NCI-H345 treated with DMSO at 0.1 percent for 48 hours (cell line): ENCODE data around the gene MEGF11.
A peak's percentile ranks its signal among the peaks of the same experiment; 100 is the strongest.
"Not testable (repeated sequence)": the region's sequence is repeated elsewhere in the genome, so short reads cannot be mapped to it uniquely, and the experiment has no call there.

Experiments used
- DNase-seq: peaks from one replicate; lab custom pipeline; 2025; ENCODE audit not compliant: unreplicated experiment; lab: John Stamatoyannopoulos, UW

Gene MEGF11

DNA sequence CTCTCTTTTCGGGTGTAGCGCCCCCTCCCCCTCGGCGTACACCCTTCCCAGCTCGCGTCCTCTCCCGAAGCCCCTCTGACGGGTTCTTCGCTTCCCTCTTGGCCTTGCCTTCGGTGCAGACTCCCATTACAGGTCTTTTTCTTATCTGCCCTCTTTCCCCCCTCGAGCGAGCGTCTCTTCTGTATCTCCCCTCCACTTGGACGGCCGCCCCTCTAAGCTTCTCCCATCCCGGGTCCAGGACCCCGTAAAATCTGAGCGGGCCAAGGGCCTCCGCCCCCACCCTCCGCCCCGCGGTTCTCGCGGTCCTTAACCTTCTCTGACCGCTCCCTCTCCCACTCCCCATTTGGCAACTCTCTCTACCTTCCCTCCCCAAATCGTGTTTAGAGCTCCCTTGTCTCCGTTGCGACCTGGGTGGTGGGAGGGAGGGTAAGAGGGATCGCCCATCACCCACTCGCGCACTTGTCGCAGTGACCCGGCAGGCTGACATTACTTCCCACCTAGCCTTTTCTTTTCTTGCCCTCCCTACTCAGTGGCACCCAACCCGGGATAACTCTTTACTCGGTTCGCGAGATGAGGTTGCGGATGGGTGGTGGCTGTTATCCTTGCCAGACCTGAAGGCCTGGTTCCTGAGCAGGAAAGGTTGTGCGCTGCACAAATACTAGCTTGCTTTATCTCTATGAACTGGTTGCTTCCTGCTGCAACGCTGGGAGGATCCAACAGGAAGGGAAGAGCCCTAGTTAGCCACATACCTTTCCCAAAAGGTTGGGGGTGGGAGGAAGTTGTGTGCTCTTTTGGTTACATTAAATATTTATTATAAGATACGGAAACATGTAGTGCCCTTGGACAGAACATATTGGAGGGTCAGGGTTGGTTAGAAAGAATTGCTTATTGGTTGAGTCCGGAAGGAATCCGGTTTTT, 383.3 kb downstream of the MEGF11 start:
- DNase-seq, result no peak

DNA sequence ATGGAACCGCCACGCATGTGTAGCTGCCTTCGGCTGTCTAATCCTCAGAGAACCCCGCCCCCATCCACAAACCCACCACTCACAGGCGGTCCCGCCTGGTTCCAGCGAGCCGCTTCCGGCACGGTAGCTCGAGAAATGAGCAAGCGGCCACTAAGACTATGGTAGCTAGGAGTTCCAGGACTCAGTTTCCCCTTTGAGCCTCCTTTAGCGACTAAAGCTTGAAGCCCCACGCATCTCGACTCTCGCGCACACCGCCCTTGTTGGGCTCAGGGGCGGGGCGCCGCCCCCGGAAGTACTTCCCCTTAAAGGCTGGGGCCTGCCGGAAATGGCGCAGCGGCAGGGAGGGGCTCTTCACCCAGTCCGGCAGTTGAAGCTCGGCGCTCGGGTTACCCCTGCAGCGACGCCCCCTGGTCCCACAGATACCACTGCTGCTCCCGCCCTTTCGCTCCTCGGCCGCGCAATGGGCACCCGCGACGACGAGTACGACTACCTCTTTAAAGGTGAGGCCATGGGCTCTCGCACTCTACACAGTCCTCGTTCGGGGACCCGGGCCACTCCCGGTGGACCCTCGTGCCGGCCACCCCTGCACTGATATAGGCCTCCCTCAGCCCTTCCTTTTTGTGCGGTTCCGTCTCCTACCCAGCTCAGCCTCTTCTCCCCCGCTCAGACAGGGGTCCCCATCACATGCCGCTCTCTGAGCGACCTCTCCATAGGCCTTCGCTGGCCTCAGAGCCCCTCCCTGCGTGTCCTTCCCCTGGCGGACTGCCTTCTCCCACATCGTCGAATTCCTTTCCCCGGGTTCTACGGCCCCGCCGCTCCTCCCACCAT, 384.2 kb downstream of the MEGF11 start, which contains the start of gene RAB11A:
RAB11A (plus strand) TSS at position 366 of the 828 bp plus-strand sequence; CDS start at position 461, 95 bp downstream.
- DNase-seq, result peak; percentile 81

DNA sequence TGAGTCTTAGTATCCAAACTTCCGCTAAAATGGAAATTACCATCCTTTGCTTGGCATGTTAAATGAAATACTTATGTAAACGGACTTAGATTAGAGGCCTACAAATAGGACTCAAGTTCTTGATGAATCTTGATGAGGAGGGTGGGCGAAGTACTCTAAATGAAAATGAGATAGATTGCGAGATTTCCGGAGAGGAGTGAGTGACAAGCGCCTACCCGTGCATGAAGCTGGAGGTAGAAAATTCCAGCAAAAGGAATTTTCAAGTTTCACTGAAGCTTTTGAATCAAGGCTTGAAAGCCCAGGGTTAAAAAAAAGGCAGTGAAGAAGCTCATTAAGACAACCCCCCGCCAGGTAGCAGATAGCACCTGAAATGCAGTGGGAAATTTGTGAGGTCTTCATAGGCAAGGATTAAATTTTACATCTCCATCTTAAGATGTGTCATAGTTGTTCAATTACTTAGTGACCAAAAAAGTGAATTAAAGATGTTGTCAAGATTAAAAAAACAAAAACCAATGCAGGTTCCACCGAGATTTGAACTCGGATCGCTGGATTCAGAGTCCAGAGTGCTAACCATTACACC, 384.9 kb downstream of the MEGF11 start:
- no peak for DNase-seq

DNA sequence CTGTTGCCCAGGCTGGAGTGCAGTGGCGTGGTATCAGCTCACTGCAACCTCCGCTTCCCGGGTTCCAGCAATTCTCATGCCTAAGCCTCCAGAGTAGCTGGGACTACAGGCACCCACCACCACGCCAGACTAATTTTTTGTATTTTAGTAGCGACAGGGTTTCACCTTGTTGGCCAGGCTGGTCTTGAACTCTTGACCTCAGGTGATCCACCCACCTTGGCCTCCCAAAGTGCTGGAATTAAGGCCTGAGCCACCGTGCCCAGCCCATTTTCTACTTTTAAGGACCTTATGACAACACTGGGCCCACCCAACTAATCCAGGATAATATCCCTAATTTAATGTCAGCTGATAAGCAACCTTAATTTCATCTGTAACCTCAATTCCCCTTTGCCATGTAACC, 385.6 kb downstream of the MEGF11 start:
- not testable (repeated sequence) for DNase-seq

DNA sequence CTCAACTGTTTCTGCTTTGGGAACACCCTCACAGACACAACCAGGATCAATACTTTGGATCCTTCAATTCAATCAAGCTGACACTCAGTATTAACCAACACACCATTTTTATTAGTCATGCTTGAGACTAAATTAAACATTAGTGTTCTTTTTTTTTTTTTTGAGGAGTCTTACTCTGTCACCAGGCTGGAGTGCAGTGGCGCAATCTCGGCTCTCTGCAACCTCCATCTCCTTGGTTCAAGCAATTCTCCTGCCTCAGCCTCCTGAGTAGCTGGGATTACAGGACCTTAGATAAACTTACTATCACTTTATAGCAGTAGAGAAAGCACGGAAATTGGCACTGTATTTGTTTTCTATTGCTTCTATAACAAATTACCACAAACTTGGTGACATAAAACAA, 386.3 kb downstream of the MEGF11 start:
- DNase-seq, result no peak

DNA sequence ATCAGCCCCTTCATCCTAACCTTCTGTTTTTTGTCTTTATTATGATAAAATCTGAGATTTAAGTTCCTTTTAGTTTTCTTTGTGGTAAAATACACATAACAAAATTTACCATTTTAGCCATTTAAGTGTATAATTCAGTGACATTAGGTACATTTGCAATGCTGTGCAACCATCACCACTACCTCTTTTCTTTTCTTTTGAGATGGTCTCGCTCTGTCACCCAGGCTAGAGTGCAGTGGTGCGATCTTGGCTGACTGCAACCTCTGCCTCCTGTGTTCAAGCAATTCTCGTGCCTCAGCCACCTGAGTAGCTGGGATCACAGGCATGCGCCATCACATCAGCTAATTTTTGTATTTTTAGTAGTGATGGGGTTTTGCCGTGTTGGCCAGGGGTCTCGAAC, 390.4 kb downstream of the MEGF11 start:
- DNase-seq, result no peak

DNA sequence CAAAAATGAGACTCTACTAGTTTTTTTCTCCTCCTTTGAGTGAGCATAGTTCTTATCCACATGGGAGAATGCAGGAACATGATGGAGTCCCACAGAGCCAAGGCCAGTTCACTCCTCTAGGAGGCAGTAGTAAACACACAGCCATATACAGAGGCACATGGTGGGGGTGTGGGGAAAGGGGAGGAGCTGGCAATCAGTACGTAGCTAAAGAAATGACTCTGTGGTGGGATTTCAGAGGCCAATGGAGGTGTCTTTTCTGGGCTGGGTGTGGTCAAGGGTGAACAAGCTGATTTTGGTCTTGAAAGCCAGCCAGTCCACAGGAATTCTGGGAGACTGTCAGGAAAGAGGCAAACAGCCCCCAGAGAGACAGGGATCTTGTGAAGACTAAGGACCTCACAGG, 390.9 kb downstream of the MEGF11 start:
- no peak for DNase-seq

DNA sequence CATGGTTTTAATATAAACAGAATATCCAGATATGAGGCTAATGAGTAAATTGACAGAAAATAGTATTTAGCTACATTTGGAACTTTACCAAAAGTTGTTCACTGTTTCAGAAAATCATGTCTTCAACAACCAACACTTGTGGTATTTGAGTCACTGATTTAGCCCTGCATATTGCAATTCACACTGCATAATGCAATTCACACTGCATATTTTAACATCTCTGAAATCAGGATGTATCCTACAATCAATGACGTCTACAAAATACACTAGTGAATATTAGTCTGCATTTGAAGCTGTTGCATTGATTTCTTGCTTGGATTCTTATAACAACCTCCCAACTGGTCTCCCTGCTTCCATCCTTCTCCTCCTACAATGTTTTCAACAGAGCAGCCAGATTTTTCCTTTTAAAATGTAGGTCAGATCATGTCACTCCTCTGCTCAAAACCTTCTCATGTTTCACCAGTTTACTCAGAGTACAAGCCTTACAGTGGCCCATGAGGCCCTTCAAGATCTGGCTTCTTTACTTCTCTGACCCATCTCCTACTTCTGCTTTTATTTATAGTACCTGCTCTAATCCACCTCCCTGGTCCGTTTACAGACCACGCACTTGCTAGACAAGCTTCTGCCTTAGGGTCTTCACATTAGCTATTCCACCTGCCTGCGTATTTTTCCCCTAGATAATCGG, 395.7 kb downstream of the MEGF11 start:
- no peak for DNase-seq

DNA sequence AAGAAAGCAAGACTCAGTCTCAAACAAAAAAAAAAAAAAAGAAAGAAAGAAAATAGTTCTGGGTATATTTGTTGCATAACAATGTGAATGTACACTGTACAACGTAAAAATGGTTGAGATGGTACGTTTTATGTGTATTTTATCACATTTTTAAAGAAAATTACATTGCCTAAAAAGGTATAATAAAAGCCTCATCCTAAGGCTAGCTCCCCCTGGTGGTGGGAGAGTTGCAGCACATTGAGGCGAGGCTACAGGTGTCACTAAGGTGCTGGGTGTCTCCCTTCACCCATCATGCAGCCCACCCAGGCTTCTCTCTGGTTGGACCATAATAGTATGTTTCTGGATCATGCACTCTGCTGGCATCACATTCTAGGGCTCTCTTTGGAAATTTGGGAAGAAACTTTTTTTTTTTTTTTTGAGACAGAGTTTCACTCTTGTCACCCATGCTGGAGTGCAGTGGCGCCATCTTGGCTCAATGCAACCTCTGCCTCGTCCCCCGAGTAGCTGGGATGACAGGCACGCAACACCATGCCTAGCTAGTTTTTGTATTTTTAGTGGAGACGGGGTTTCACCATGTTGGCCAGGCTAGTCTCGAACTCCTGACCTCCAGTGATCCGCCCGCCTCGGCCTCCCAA, 396.6 kb downstream of the MEGF11 start:
- DNase-seq, result peak; percentile 8

DNA sequence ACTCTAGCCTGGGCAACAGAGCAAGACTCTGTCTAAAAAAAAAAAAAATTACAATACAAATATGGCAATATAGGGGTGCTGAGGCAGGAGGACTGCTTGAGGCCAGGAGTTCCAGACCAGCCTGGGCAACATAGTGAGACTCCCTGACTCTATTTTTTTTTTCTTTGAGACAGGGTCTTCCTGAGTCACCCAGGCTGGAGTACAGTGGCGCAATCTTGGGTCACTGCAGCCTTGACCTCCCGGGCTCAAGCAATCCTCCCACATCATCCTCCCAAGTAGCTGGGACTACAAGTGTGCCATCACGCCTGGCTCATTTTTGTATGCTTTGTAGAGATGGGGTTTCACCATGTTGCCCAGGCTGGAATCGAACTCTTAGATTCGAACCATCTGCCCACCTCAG, 401.6 kb downstream of the MEGF11 start:
- DNase-seq, result no peak

DNA sequence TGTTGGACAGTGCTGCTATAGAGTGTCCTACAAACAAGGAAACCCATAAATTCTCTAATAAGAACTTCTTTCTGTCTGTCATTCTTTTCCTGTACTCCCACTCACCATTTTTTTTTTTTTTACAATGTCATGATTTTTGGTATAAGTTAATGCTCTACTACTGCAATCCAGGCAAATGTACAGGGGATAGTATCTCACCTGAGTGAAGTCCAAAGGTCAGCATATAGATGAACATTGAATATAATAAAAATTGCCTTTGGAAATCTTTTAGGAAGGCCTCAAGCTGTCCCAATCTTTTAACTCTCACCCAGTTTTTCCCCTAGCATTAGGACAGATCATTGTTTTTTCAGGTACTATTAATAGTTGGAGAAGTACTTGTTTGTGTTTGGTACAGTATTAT, 405.6 kb downstream of the MEGF11 start:
- no peak for DNase-seq

DNA sequence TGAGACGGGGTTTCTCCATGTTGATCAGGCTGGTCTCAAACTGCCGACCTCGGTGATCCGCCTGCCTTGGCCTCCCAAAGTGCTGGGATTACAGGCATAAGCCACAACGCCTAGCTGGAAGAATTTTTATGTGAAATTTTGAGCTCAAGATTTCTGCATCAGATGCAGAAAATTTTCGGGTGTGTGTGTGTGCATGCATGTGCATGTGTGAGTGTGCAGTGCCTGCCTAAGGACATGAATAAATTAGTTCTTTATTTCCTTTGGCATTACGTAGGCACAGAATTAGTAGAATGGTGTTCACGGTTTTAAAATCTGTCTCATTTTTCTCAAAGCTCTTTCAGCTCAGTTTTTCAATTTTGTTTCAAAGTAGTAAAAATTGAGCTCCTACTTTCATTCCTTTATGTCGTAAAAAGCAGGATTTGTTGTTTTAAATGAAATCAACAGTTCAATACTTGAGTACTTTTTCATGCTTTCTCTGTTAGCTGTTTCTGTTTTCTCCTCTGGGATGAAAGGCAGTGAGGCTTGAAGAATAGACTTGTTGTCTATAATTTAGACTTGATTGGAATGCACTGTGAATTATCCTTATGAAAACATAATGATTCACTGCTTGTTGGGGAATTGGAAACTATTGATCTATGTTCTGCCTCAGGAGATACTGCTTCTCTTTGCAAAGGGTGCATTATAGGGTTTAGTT, 407.6 kb downstream of the MEGF11 start:
- no peak for DNase-seq
